CD14-positive monocyte (primary cell): ENCODE results near the gene MAP1LC3A. TPM values are rescaled to one million over a fixed set of nuclear protein-coding genes. Genes with fewer than 3 reads are reported as not detected.
A peak's percentile ranks its signal among the peaks of the same experiment; 100 is the strongest.

Source experiments
- DNase-seq, 3 donors: peaks; one replicate each; pipeline ENCODE4 v3.0.0-alpha.2; 2011 to 2022
- H2AFZ ChIP-seq: 2 replicates; pipeline ENCODE4 v1.6.0; 2012; ENCODE audit warnings: mild to moderate bottlenecking, low read depth, low read length, inconsistent platforms; ENCODE audit not compliant: insufficient read depth, poor library complexity, severe bottlenecking
- H3K27ac ChIP-seq, 2 donors: 1 replicate in 1 of 2; 2 replicates in 1 of 2; pipeline ENCODE4 v1.5.1; 2012 to 2013; ENCODE audit warnings: low read length in 2 of 2, control low read depth in 1 of 2, inconsistent platforms in 1 of 2, low read depth in 1 of 2, mild to moderate bottlenecking in 1 of 2
- H3K27me3 ChIP-seq, 2 donors: one replicate each; pipeline versions ENCODE4 v1.6.0 to v1.6.1; 2011 to 2013; ENCODE audit warnings: low read length in 2 of 2; ENCODE audit not compliant: control insufficient read depth in 2 of 2, insufficient read depth in 2 of 2
- H3K36me3 ChIP-seq, 2 donors: replicated peaks in 1 of 2; 1 replicate in 1 of 2; 2 replicates in 1 of 2; pipeline versions ENCODE4 v1.5.1 to v1.6.1; 2012 to 2013; ENCODE audit warnings: low read length in 2 of 2, control low read depth in 1 of 2, inconsistent platforms in 1 of 2, mild to moderate bottlenecking in 1 of 2; ENCODE audit not compliant: insufficient read depth in 2 of 2, control insufficient read depth in 1 of 2
- H3K4me1 ChIP-seq, 2 donors: 1 replicate in 1 of 2; 2 replicates in 1 of 2; pipeline versions ENCODE4 v1.5.1 to v1.6.1; 2012 to 2013; ENCODE audit warnings: low read length in 2 of 2, control low read depth in 1 of 2, inconsistent platforms in 1 of 2, mild to moderate bottlenecking in 1 of 2, moderate library complexity in 1 of 2; ENCODE audit not compliant: insufficient read depth in 2 of 2, control insufficient read depth in 1 of 2
- H3K4me2 ChIP-seq: replicated peaks from 2 replicates; pipeline ENCODE3; 2012; ENCODE audit warnings: low read length, moderate library complexity, mild to moderate bottlenecking; ENCODE audit not compliant: poor library complexity, severe bottlenecking; ENCODE audit errors: extremely low read depth
- H3K4me3 ChIP-seq, 3 experiments: fragments of 200-600 bp in 1 of 3; sonication (generic) in 1 of 3; replicated peaks in 1 of 3; 1 replicate in 2 of 3; 2 replicates in 1 of 3; pipeline ENCODE4 v1.5.1; 2011 to 2013; ENCODE audit warnings: low read length in 3 of 3, mild to moderate bottlenecking in 3 of 3, control low read depth in 2 of 3, low read depth in 2 of 3, inconsistent platforms in 1 of 3, moderate library complexity in 1 of 3
- H3K79me2 ChIP-seq: 2 replicates; pipeline ENCODE4 v1.6.0; 2012; ENCODE audit warnings: mild to moderate bottlenecking, control low read depth, inconsistent platforms, low read length, moderate library complexity; ENCODE audit not compliant: insufficient read depth
- H3K9ac ChIP-seq: 2 replicates; pipeline ENCODE4 v1.6.0; 2017; ENCODE audit warnings: low read length, mild to moderate bottlenecking; ENCODE audit not compliant: insufficient read depth, poor library complexity, severe bottlenecking
- H3K9me3 ChIP-seq, 2 donors: replicated peaks in 1 of 2; 1 replicate in 1 of 2; 2 replicates in 1 of 2; pipeline versions ENCODE4 v1.5.1 to v1.6.1; 2012 to 2013; ENCODE audit warnings: low read length in 2 of 2, control low read depth in 1 of 2; ENCODE audit not compliant: control insufficient read depth in 1 of 2, insufficient read depth in 1 of 2
- H4K20me1 ChIP-seq: 2 replicates; pipeline ENCODE4 v1.6.0; 2012; ENCODE audit warnings: mild to moderate bottlenecking, low read length, control low read depth, moderate library complexity; ENCODE audit not compliant: insufficient read depth
- H3K27ac Mint-ChIP-seq, 7 donors: one replicate each; pipeline ENCODE4 v1.8.0; 2020; ENCODE audit warnings: mild to moderate bottlenecking in 7 of 7, mixed read lengths in 7 of 7, moderate library complexity in 6 of 7, inconsistent platforms in 2 of 7
- H3K27me3 Mint-ChIP-seq, 3 donors: one replicate each; pipeline ENCODE4 v1.8.0; 2021 to 2022; ENCODE audit warnings: low read depth in 3 of 3, mild to moderate bottlenecking in 3 of 3, mixed read lengths in 3 of 3, moderate library complexity in 3 of 3, inconsistent platforms in 1 of 3
- H3K36me3 Mint-ChIP-seq, 2 donors: one replicate each; pipeline ENCODE4 v1.8.0; 2020; ENCODE audit warnings: mixed read lengths in 2 of 2, inconsistent platforms in 1 of 2, mild to moderate bottlenecking in 1 of 2
- H3K4me1 Mint-ChIP-seq: one replicate; pipeline ENCODE4 v1.8.0; 2020; ENCODE audit warnings: mild to moderate bottlenecking, mixed read lengths
- H3K4me3 Mint-ChIP-seq, 2 donors: one replicate each; pipeline ENCODE4 v1.8.0; 2020; ENCODE audit warnings: mild to moderate bottlenecking in 2 of 2, mixed read lengths in 2 of 2, moderate library complexity in 1 of 2
- H3K9me3 Mint-ChIP-seq, 7 donors: one replicate each; pipeline ENCODE4 v1.8.0; 2020 to 2022; ENCODE audit warnings: mixed read lengths in 7 of 7, mild to moderate bottlenecking in 6 of 7, moderate library complexity in 6 of 7, inconsistent platforms in 2 of 7
- WGBS: methylation state at CpG from one replicate; pipeline ENCODE4 v1.1.5; 2013; ENCODE audit warnings: missing lambda C conversion rate; ENCODE audit not compliant: insufficient coverage; 5-methylcytosine and 5-hydroxymethylcytosine counted together
- intact Hi-C, 2 donors: fragments of 100-400 bp; cut with micrococcal nuclease; formaldehyde crosslinking; loops; one replicate each; pipeline versions ENCODE4 v1.15.0 to v1.15.1; 2023
- polyA minus RNA-seq: library from RNA; depleted of rRNA, polyadenylated mRNA; stranded (reverse); fragments of >200 nt; gene quantifications from 2 replicates; pipeline ENCODE4 v1.2.3, GENCODE V29; 2012
- polyA plus RNA-seq, 3 donors: library from polyadenylated mRNA; depleted of rRNA in 1 of 3; unstranded in 2 of 3; stranded (reverse) in 1 of 3; fragments of 300-500 nt in 2 of 3; fragments of >200 nt in 1 of 3; fragmentation: Illumina TruSeq in 2 of 3; gene quantifications; 1 replicate in 2 of 3; 2 replicates in 1 of 3; pipeline ENCODE4 v1.2.3, GENCODE V29; 2012 to 2021
- total RNA-seq, 12 experiments: library from RNA in 1 of 12; stranded (reverse) in 1 of 12; fragments of 120-200 nt in 1 of 12; gene quantifications; one replicate each; pipeline ENCODE4 v1.2.4 and lab custom pipeline; 2013 to 2026; ENCODE audit warnings: mixed read lengths in 6 of 12, inconsistent platforms in 1 of 12
- TF ChIP-seq, protein P1 (sequence below): fragments of 200-600 bp; IDR thresholded peaks from one replicate; pipeline ENCODE4 v1.8.0; 2022; ENCODE audit warnings: antibody characterized with exemption, mild to moderate bottlenecking

Gene MAP1LC3A
- 3.2 TPM for total RNA-seq (2013)
- polyA plus RNA-seq, result 1 to 10 TPM; 2.5 to 7.7 (median 2.6) TPM
- 2.6 and 6.1 TPM in 2 replicates for polyA minus RNA-seq
- total RNA-seq (lab: John Stamatoyannopoulos, UW), result 2.5 to 15.8 (median 3.8) reads per million in 11 experiments

DNA sequence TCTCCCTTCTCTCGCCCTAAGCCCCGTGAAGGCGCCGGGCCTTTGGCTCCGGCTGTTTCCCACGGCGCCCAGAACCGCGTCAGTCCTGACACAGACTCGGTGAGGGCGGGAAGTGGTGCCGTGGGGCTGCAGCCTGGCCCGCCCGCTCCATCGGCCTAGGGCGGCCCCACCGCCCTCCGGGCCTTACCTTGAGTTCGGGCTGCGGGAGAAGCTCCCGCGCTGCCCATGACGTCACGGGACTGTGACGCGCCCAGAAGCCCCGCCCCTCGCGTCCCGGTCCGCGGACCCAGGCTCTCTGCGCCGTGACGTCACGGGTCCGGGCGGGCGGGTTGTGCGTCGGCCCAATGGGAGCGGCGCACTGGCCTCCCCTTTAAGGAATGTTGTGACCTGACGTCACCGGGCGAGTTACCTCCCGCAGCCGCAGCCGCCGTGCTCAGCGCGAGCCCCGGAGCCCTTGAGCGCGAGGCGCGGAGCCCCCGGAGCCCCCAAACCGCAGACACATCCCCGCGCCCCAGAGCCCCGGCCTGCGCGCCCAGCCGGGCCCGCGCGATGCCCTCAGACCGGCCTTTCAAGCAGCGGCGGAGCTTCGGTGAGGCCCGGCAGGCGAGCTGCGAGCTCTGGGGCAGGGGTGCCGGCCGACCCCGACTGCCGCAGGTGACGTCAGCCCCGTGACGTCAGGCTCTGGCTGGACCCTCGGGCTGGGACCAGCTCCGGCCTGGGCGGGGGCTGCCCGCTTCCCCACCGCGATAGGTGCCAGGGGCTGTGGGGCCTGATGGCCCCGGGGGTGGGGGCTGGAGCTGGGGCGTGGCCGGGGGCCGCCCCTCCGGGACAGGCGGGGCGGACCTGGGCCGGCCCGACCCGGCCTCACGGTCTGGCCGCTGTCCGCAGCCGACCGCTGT, at the start of gene MAP1LC3A:
Gene MAP1LC3A, plus strand, starts transcription at position 399 of the 899 bp plus-strand sequence. Its CDS starts 151 bp downstream, at position 550.
- no peaks in the 10 kb centered on the region for H3K27me3 ChIP-seq
- H3K4me1 ChIP-seq, result peaks cover 7 to 16% of the 10 kb centered on the region in 2 donors
- Mint-ChIP-seq H3K27ac (peak within 1 kb of the TSS in 6 of 7 donors; percentile 83 to 94 (median 90)), H3K4me3 (peak within 1 kb of the TSS; percentile 80 to 92), H3K4me1 (peaks cover 5% of the 10 kb centered on the region), H3K9me3 (peaks cover 0 to 1% (median 0%) of the 10 kb centered on the region in 7 donors), H3K36me3 (peaks cover 3% of the 10 kb centered on the region in 2 donors), H3K27me3 (peaks cover 0 to 2% (median 0%) of the 10 kb centered on the region in 3 donors)
- intact Hi-C loops, result loop anchor here in 1 of 2 donors (2.0 kb wide), 1 partner anchor 146 kb away; the partner anchor contains the start of gene TP53INP2
- no peaks in the 10 kb centered on the region for H3K36me3 ChIP-seq
- peak within 1 kb of the TSS in 1 of 2 donors; percentile 78 for H3K27ac ChIP-seq
- WGBS, result 8% methylated on average over 91 of the region's 103 CpGs
- peak; percentile 95 to 98 (median 97) for DNase-seq
- TF ChIP-seq, protein P1, sequence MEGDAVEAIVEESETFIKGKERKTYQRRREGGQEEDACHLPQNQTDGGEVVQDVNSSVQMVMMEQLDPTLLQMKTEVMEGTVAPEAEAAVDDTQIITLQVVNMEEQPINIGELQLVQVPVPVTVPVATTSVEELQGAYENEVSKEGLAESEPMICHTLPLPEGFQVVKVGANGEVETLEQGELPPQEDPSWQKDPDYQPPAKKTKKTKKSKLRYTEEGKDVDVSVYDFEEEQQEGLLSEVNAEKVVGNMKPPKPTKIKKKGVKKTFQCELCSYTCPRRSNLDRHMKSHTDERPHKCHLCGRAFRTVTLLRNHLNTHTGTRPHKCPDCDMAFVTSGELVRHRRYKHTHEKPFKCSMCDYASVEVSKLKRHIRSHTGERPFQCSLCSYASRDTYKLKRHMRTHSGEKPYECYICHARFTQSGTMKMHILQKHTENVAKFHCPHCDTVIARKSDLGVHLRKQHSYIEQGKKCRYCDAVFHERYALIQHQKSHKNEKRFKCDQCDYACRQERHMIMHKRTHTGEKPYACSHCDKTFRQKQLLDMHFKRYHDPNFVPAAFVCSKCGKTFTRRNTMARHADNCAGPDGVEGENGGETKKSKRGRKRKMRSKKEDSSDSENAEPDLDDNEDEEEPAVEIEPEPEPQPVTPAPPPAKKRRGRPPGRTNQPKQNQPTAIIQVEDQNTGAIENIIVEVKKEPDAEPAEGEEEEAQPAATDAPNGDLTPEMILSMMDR, result no peak
- H2AFZ ChIP-seq, result peak within 1 kb of the TSS; percentile 96
- peak within 1 kb of the TSS; percentile 75 to 85 (median 83) for H3K4me3 ChIP-seq
- H3K9me3 ChIP-seq, result no peaks in the 10 kb centered on the region
- H3K79me2 ChIP-seq, result no peaks in the 10 kb centered on the region
- no peaks in the 10 kb centered on the region for H4K20me1 ChIP-seq
- H3K9ac ChIP-seq, result peak within 1 kb of the TSS; percentile 88
- peak within 1 kb of the TSS; percentile 91 for H3K4me2 ChIP-seq

DNA sequence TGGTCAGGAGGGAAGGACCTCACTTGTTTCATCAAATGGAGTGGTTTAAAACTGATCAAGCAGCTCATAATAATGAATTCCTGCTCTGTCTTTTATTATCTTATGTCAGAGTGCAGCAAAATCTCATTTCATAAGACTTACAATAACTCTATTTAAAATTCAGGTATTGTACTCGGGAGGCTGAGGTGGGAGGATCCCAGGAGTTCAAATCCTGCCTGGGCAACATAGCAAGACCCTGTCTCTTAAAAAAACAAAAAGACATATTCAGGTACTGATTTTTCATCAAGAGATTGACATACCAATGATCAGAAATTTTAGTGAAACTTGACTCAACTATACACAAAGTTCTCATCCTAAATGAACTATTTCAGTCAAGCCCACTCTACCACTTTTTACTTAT, 47.9 kb upstream of the MAP1LC3A start:
- H3K27me3 Mint-ChIP-seq, result peaks cover 0 to 2% (median 2%) of the 10 kb centered on the region in 3 donors
- H3K79me2 ChIP-seq, result no peaks in the 10 kb centered on the region
- WGBS, result no CpG with 5 or more reads among the region's 1 CpG
- no peak overlapping the region for H3K4me3 ChIP-seq
- intact Hi-C loops, result no loop called here
- TF ChIP-seq, protein P1, result no peak
- no peak overlapping the region for H3K4me2 ChIP-seq
- H3K27me3 ChIP-seq, result no peaks in the 10 kb centered on the region
- no peak overlapping the region for H3K27ac ChIP-seq
- H2AFZ ChIP-seq, result no peak overlapping the region
- H3K36me3 ChIP-seq, result peaks cover 49 to 72% of the 10 kb centered on the region in 2 donors
- H3K9me3 ChIP-seq, result no peaks in the 10 kb centered on the region
- no peak overlapping the region for H3K9ac ChIP-seq
- peaks cover 6% of the 10 kb centered on the region for H4K20me1 ChIP-seq
- no peak overlapping the region for H3K4me3 Mint-ChIP-seq
- peaks cover 9% of the 10 kb centered on the region in 2 donors for H3K4me1 ChIP-seq
- DNase-seq, result no peak
- H3K27ac Mint-ChIP-seq, result no peak overlapping the region
- peaks cover 0 to 5% (median 0%) of the 10 kb centered on the region in 7 donors for H3K9me3 Mint-ChIP-seq
- peaks cover 45% of the 10 kb centered on the region in 2 donors for H3K36me3 Mint-ChIP-seq
- peaks cover 13% of the 10 kb centered on the region for H3K4me1 Mint-ChIP-seq
